Gastrocnemius medialis (tissue), 4 donors: ENCODE results near the gene DOP1A. TPM values are rescaled to one million over a fixed set of nuclear protein-coding genes. Genes with fewer than 3 reads are reported as not detected.

Experiments used
- ATAC-seq, 2 donors: fragments of 150-250 bp; one replicate each; pipeline ENCODE4 v1.9.1; 2016
- DNase-seq, 2 donors: peaks; one replicate each; pipeline ENCODE4 v3.0.0-alpha.2; 2019
- H3K27ac ChIP-seq, 4 donors: fragments of 200-600 bp; sonication (generic); 1 replicate in 1 of 4; 2 replicates in 3 of 4; pipeline ENCODE4 v1.5.1; 2016 to 2018; ENCODE audit warnings: mild to moderate bottlenecking in 2 of 4, moderate library complexity in 1 of 4
- H3K27me3 ChIP-seq, 3 donors: fragments of 200-600 bp; sonication (generic) in 2 of 3; 1 replicate in 1 of 3; 2 replicates in 2 of 3; pipeline versions ENCODE4 v1.5.1 to v1.6.0; 2016 to 2019; ENCODE audit warnings: mild to moderate bottlenecking in 1 of 3, moderate library complexity in 1 of 3
- H3K36me3 ChIP-seq, 2 donors: fragments of 200-600 bp; sonication (generic) in 1 of 2; one replicate each; pipeline ENCODE4 v1.5.1; 2017 to 2018
- H3K4me1 ChIP-seq, 2 donors: fragments of 200-600 bp; sonication (generic) in 1 of 2; one replicate each; pipeline ENCODE4 v1.5.1; 2016 to 2017; ENCODE audit warnings: mild to moderate bottlenecking in 2 of 2
- H3K4me3 ChIP-seq, 4 donors: fragments of 200-600 bp; sonication (generic) in 3 of 4; 1 replicate in 1 of 4; 2 replicates in 3 of 4; pipeline ENCODE4 v1.5.1; 2016 to 2019; ENCODE audit warnings: mild to moderate bottlenecking in 2 of 4
- H3K9me3 ChIP-seq, 3 donors: fragments of 200-600 bp; sonication (generic) in 2 of 3; 1 replicate in 1 of 3; 2 replicates in 2 of 3; pipeline ENCODE4 v1.5.1; 2016 to 2019
- POLR2A ChIP-seq, 2 donors: fragments of 450-650 bp; IDR thresholded peaks; one replicate each; pipeline ENCODE4 v1.6.1; 2017; ENCODE audit warnings: antibody characterized with exemption in 2 of 2, mild to moderate bottlenecking in 2 of 2, moderate library complexity in 2 of 2
- in situ Hi-C, 4 donors: fragments of 200-750 bp; cut with MboI; loops; one replicate each; pipeline versions ENCODE4 v1.15.0 to v1.8.0; 2017; ENCODE audit warnings: low sequenced_read_pairs in 4 of 4
- intact Hi-C: fragments of 100-400 bp; cut with DNase I; formaldehyde crosslinking; loops from one replicate; pipeline ENCODE4 v1.15.1; 2023; ENCODE audit warnings: low total_unique reads
- total RNA-seq, 4 donors: library from RNA; depleted of rRNA; stranded (reverse); fragments of >200 nt; gene quantifications; one replicate each; pipeline versions ENCODE4 v1.1.0 to v1.2.3, GENCODE V29; 2016
- TF ChIP-seq, protein P1 (sequence below), 5 experiments: fragments of 450-650 bp in 3 of 5; fragments of 200-600 bp in 2 of 5; sonication (generic) in 2 of 5; IDR thresholded peaks in 4 of 5; conservative IDR thresholded peaks in 1 of 5; 1 replicate in 4 of 5; 2 replicates in 1 of 5; pipeline ENCODE4 v1.5.1; 2016 to 2019; ENCODE audit warnings: antibody characterized with exemption in 5 of 5, mild to moderate bottlenecking in 3 of 5, moderate library complexity in 3 of 5

Gene DOP1A
- total RNA-seq, 4 donors from 2014 or later: 12.4 to 30.9 (median 16.2) TPM

DNA sequence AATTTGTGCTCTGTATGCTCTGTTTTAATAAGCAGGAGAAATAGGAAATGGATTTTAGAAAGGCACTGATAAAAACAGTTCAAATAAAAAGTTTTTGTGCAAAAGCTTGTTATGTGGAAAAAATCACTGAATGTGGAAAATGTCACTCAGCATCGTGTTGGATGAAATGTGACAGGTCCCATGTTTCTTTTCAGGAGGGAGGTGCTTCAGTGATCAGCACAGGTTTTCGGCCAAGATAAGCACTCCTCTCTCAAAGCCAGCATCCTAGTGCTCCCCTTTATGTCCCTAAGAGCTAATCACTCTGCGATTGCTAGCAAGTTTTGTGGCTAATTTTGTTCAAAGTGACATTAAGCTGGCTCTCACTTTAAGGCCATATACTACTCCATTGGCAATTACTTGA lies 13.8 kb upstream of the DOP1A start:
- Histone ChIP-seq H3K4me3 (no peak overlapping the region), H3K27ac (no peak overlapping the region), H3K9me3 (no peaks in the 10 kb centered on the region), H3K27me3 (no peaks in the 10 kb centered on the region), H3K36me3 (no peaks in the 10 kb centered on the region), H3K4me1 (peaks cover 5 to 15% of the 10 kb centered on the region in 2 donors)
- no peak for ATAC-seq
- in situ Hi-C loops (loop anchor here in 3 of 4 donors (10.0 to 25.0 kb wide), 3 partner anchors 459 to 809 kb away; partner anchors contain the start of genes IBTK (in 1 of the 3) and PRSS35 (in 1 of the 3)), intact Hi-C loops (no loop called here)
- DNase-seq: no peak
- TF ChIP-seq, protein P1, sequence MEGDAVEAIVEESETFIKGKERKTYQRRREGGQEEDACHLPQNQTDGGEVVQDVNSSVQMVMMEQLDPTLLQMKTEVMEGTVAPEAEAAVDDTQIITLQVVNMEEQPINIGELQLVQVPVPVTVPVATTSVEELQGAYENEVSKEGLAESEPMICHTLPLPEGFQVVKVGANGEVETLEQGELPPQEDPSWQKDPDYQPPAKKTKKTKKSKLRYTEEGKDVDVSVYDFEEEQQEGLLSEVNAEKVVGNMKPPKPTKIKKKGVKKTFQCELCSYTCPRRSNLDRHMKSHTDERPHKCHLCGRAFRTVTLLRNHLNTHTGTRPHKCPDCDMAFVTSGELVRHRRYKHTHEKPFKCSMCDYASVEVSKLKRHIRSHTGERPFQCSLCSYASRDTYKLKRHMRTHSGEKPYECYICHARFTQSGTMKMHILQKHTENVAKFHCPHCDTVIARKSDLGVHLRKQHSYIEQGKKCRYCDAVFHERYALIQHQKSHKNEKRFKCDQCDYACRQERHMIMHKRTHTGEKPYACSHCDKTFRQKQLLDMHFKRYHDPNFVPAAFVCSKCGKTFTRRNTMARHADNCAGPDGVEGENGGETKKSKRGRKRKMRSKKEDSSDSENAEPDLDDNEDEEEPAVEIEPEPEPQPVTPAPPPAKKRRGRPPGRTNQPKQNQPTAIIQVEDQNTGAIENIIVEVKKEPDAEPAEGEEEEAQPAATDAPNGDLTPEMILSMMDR (IDR thresholded peaks at IDR 0.05 in 4 of 5, conservative IDR thresholded peaks at IDR 0.05 in 1 of 5): no peak
- no peak for TF ChIP-seq POLR2A (IDR thresholded peaks at IDR 0.05)

GRCh38 chr6:83055366-83055964 lies 12.0 kb upstream of the DOP1A start:
- in situ Hi-C loops: loop anchor here (5.0 to 25.0 kb wide), 4 partner anchors 457 to 811 kb away; partner anchors contain the start of genes IBTK (in 1 of the 4) and PRSS35 (in 1 of the 4)

DNA sequence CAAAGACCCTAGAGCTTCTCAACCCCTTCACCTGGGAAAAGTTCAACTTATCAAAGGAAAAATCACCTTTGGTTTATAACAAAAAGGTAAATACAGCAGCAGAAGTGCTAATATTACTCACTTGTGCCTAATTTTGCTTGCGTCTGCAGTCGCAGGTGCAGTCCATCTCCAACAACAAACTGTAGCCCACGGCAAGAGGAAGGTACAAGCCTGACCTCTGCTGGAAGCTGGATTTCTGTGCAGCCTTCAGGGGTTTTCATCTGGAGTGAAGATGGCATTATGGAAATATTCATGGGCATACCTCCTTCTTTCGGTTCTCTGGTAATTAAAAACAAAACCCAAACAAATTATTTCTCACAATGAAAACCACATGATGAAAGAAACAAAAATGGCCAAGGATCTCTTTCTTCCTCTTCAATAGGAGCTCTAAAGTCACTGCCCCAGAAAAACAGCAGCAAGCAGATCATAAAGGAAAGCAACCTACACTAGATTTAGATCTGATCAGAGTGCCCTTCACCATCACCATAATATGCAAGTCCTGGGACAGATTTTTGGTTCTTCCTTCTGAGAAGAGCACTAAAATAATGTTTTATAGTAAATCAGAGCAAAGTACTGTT lies 9.7 kb upstream of the DOP1A start:
- Histone ChIP-seq H3K27me3 (no peaks in the 10 kb centered on the region), H3K4me1 (no peaks in the 10 kb centered on the region), H3K9me3 (no peaks in the 10 kb centered on the region), H3K27ac (no peak overlapping the region), H3K4me3 (no peak overlapping the region), H3K36me3 (no peaks in the 10 kb centered on the region)
- intact Hi-C loops: loop anchor here (5.0 kb wide), 1 partner anchor 806 kb away; no protein-coding TSS in a partner anchor
- ATAC-seq: no peak
- TF ChIP-seq, protein P1 (IDR thresholded peaks at IDR 0.05 in 4 of 5, conservative IDR thresholded peaks at IDR 0.05 in 1 of 5): peak in 3 of 5 experiments; percentile 22 to 51 (median 46)
- no peak for TF ChIP-seq POLR2A (IDR thresholded peaks at IDR 0.05)
- no peak for DNase-seq
- in situ Hi-C loops: loop anchor here (5.0 to 25.0 kb wide), 4 partner anchors 454 to 813 kb away; partner anchors contain the start of genes IBTK (in 1 of the 4) and PRSS35 (in 1 of the 4)

More at GRCh38 chr6:83055366-83055964, 12.0 kb upstream of the DOP1A start:
- Histone ChIP-seq H3K27ac (no peak overlapping the region), H3K9me3 (no peaks in the 10 kb centered on the region), H3K4me3 (no peak overlapping the region), H3K4me1 (peaks cover 0 to 8% of the 10 kb centered on the region in 2 donors), H3K36me3 (no peaks in the 10 kb centered on the region), H3K27me3 (no peaks in the 10 kb centered on the region)
- ATAC-seq: peak in 1 of 2 donors; percentile 56
- TF ChIP-seq, protein P1 (IDR thresholded peaks at IDR 0.05 in 4 of 5, conservative IDR thresholded peaks at IDR 0.05 in 1 of 5): peak; percentile 56 to 83 (median 59)
- no peak for TF ChIP-seq POLR2A (IDR thresholded peaks at IDR 0.05)
- no peak for DNase-seq
- intact Hi-C loops: loop anchor here (1.0 to 5.0 kb wide), 2 partner anchors 784 to 803 kb away; no protein-coding TSS in a partner anchor

DNA sequence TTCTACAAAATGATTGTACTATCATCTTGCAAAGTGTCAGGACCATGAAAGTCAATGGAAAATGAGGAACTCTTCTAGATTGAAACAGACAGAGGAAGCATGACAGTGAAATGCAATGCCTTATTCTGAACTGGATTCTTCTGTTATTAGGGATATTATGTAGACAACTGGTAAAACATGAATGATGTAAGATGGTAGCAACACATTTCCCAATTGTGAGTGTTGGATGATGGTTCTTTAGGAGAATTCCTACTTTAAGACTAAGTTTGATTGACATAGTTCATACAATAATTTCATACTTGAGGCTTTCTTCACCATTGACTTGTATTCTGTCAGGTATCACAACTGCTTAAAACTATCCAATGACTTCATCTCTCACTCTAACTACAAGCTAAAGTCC lies 6.3 kb upstream of the DOP1A start:
- in situ Hi-C loops: loop anchor here in 2 of 4 donors (10.0 to 25.0 kb wide), 2 partner anchors 134 to 451 kb away; partner anchors contain the start of genes PGM3 (in 1 of the 2), PRSS35 (in 1 of the 2) and RWDD2A (in 1 of the 2)
- no peak overlapping the region for H3K4me3 ChIP-seq
- no peaks in the 10 kb centered on the region for H3K9me3 ChIP-seq
- H3K36me3 ChIP-seq: no peaks in the 10 kb centered on the region
- no peak for TF ChIP-seq POLR2A (IDR thresholded peaks at IDR 0.05)
- TF ChIP-seq, protein P1 (IDR thresholded peaks at IDR 0.05 in 4 of 5, conservative IDR thresholded peaks at IDR 0.05 in 1 of 5): no peak
- no peaks in the 10 kb centered on the region for H3K27me3 ChIP-seq
- ATAC-seq (no peak), DNase-seq (no peak)
- intact Hi-C loops: loop anchor here (10.0 kb wide), 1 partner anchor 1164 kb away; the partner anchor contains the start of gene CEP162
- H3K27ac ChIP-seq: no peak overlapping the region
- peaks cover 0 to 4% of the 10 kb centered on the region in 2 donors for H3K4me1 ChIP-seq
